NCI-H2107 treated with DMSO at 0.1 percent for 48 hours (cell line): ENCODE data around the gene DOCK1.

ENCODE experiments used
- DNase-seq: peaks from one replicate; lab custom pipeline; 2025; ENCODE audit not compliant: unreplicated experiment; lab: John Stamatoyannopoulos, UW

The DOCK1 gene

DNA sequence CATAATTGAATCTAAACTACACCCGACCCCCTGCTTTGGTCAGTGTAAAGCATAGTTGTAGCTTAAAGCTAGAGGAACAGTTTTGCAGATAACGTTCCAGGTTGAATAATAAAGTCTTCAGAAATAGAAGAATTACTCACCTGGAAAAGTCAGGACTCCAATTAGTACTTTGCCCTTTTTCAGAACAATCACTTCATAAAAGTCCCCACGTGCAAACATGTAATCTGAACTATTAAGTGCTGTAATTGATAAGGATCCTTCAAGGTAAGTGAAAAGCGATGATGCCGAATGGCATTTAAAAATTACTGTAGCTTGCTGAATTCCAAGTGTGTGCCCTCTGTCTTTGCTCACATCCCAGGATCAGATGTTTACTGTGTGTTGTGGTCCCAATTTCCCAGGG, 344.8 kb downstream of the DOCK1 start:
- no peak for DNase-seq

DNA sequence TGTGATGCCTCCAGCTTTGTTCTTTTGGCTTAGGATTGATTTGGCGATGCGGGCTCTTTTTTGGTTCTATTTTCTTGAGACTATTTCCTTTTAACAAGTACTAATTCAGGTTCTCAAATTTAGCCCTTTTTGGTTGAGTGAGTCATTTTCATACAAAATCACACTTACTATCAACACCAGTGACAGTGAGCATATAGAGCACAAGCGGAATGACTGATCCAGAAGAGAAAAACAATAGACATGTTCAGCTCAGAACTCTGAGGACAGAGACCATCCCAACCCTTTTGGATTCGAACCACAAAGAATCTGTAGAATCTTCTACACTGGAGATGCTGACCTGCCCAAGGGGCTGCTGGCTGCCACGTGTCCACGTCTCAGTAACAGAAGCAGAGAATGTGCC, 347.6 kb downstream of the DOCK1 start:
- DNase-seq: no peak

DNA sequence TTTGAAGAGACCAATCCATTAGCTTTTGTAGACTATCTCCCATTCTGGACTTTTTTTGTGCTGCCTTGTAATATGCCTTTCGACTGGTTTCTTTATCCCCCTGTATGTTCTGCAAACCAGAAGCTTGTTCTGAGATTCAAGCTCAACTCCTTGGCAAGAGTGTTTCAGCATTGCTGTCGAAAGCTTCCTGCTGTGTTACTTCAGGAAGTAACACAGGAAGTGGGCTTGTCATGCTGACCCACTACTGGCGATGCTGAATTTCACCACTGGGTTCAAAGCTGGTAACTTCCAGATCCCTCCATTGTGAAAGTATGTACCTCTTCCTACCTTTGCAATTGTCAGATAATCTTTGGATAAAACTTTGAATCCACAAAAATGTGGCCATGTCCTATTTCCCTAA, 349.0 kb downstream of the DOCK1 start:
- no peak for DNase-seq

DNA sequence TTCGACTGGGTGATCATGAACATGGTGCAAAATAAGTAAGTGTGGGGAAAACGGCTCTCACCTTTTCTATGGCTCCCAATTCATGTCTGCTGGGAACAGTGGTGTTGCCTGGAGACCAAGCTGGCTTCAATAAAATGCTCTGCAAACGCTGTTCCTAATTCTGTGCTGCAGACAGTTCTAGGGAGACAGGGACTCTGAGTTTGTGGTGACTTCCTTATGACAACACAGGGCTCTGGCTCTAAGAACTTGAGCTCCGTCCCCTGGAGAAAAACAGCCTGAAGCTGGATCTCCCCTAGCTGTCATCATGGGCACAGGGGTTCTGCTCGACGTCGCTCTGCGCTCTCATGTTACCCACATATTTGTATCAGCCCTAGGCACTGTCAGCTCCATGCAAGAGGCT, 352.2 kb downstream of the DOCK1 start:
- DNase-seq: no peak

DNA sequence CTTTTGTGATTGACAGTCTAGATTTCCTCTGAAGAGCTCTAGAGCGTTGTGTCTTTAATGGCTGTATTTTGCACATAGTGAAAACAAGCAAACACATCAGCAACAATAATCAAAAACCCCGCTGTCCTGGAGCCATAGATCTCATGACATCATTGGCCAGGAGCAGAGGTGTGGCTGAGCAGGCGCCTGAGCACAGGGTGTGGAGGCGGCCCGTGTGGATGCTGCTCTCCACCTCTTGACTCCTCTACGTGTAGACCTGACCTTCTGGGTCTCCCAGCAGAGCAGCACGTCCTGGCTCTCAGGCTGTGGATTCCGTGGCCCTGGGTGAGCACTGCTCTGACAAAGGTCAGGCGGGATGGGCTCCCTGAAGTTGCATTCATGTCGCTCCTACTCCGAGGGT, 354.1 kb downstream of the DOCK1 start:
- no peak for DNase-seq

DNA sequence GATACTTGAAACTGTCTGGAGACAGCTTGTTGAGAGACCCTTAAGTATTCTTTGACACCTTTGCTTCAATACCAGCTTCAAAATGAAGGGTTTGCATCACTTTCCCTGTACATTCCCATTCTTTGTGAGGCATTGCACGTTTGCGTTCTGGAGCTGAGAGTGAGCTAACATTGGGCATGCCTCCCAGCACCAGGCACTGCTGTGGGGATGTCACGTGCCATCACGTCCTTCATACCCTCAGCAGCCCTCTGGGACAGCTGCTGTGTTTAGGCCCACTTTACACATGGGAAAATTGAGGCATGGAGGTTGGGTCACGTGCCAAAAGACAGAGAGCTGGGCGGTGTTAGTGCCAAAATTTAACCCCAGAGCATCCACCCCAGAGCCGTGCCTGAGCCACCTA, 357.4 kb downstream of the DOCK1 start:
- no peak for DNase-seq

DNA sequence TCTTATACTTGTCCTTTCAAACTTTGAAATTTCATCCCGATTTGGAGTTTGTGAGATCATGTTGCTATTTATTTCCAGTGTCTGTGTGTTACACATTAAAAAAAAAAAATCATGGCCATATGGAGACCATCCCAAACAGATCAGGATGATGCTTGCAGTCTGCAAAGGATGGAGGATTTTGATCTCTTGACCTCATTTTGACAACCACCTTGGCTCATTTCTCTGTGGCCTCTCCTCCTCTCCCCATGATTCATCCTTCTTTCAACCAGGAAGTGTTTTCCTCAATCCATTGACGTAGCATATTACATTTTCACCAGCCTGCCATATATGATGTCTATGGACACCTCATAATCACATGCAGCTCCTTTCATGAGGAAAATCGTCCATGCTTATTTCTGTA, 360.1 kb downstream of the DOCK1 start:
- no peak for DNase-seq

DNA sequence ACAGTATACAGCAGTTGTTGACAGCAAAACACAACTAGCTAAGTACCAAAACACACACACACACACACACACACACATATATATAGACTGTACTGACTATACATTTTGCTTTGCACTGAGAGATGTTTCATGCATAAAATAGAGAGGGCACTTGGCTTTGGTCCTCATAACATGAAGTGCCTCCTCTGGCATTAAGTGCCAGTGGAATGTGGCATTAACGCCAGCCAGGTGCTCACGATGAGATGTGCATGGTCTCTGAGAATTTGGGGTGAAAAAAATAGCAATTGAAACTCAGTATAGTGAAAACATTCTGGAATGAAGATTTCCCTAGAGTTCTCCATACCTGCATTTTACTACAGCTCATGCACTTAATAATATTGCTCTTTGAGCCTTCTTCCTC, 361.2 kb downstream of the DOCK1 start:
- no peak for DNase-seq

DNA sequence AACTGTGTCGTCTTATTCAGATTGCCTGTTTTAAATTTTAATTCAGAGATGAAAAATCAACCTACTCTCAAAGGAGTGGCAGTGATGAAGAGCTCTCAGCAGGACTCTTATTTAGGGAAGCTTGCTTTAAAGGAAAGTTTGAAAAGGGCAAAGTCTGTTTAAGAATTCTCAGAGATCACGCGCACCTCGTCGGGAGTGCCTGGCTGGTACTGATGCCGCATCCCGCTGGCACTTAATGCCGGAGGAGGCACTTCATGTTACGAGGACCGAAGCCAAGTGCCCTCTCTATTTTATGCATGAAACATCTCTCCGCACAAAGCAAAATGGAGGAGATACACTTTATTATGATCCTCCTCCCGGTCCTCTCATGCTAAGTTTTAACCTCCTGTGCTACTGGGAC, 362.2 kb downstream of the DOCK1 start:
- no peak for DNase-seq

DNA sequence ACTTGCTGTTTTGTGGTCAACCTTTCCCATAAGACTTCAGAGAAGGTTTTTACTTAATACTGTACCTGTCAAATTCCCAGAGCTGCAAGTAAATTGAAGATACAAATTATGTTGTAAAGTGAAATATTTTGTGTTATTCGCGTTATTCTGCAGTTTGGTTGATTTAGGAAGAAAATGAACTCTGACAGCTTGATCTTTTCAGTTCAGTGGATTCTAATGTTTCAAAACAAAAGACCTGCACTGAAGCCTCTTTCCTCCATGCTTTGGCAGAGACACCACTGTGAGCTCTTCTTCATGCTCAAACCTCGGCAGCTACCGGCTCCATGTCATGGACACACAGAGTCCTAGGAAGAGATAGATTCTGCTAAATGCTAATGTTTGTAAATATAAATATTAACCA, 366.8 kb downstream of the DOCK1 start:
- DNase-seq: no peak

DNA sequence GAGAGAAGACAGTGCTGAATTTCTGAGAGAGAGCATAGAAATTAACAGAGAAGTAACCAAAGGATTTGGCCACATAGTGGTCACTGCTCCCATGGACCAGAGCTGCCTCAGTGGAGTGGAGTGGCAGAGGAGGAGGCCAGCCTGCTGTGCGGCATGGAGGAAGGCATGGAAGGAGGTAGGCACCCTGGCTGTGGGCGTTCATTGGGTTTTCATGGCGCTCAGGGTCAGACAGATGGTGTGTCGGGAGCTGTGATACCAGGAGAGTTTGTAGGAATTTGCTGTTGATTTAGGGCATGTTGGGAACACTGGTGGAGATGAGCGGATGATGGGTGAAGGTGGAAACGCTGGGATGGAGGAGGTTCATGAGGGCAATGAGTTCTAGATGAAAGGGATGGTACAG, 370.0 kb downstream of the DOCK1 start:
- no peak for DNase-seq

DNA sequence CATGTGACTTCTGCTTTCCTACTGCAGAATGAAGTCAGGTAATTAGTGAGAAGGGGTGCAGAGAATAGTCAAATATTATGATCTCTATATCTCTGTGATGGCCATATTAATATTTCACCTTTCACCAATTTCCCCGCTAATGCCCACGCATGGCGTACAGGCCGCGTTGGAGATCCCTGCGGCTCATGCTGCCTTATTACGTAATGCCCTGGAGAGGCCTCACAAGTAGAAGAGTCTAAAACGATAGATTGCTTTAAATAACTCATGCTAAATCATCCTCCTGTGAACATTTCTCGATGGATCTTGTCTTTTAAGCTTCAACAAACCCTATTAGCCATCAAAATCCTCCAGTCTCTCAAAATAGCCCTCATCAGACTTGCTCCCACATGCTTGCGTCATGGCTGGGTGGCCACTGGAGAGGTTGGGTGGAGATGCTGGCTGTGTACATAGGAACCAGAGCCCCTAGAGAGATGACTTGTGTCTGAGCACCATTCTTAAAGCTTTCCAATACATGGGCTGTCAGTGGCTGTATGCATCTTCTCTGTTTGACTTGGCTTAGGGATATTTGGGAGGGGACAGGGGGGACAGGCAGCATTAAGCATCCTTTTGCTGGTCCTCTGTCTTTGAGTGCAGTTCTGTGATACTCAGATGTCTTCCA, 370.7 kb downstream of the DOCK1 start:
- DNase-seq: no peak

DNA sequence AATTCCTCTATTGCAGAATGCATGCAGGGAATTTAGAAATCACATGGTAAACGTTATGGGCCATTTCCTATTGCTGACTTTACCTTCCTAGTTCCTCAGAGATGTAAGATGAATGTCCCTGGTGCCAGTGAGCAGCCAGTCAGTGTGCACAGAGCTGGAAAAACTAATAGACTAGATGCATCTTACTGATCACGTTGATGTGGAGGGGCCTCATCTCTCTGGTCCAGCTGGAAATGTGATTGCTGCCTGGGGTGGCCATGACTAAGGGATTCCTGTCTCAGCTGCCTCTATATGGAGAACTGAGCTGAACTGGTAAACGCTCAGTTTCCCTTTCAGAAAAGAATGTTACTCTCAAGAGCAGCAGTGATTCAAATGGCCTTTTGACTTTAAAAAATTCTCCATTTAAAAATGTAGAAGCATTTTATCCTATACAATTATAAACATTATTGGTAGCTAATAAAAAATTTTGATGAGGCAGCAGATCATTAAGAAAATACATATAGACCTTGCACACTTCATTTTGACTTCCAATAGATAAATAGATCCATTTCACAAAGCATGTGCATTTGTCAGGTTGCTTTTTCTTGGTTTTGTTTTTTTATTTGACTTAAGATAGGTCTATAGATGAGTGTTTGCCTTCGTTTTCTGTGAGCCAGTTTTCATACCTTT, 371.7 kb downstream of the DOCK1 start:
- no peak for DNase-seq

DNA sequence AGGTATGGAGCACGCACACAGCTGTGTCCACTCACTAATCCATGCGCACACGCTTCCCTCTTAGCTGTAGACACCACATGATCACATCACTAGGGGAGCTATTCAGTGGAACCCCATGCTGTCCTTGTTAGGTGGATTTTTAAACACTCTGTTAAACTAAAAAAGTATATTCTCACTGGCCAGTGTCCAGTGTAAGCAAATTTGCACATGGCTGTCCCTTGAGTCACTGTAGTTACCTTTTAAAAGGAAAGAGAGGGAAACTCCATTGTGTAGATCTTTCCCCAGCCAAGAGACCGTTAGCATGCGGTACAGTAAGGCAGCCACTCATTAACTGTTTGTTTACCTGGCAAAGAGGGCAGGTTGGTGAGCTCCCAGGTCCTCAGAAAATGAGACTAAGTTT, 372.8 kb downstream of the DOCK1 start:
- no peak for DNase-seq

DNA sequence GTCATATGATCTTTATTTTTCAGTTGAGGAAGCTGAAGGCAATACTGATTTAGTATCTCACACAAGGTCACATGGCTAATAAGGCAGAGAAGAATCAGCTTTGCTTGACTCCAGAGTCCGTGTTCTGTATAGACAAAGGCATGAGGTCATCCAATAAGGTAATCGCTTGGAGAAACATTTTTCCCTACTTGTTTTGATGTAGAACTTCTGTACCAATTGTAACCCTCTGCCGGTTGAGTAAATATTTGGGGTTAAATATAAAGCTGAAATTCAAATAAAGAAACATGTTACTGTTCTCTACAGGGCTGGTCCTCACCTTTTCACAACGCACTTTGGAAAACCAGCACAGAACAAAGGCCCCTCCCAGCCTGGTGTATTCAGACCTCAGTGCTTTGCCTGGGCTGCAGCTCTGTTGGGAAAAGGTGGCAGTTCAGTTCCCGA, 374.1 kb downstream of the DOCK1 start:
- DNase-seq: no peak

DNA sequence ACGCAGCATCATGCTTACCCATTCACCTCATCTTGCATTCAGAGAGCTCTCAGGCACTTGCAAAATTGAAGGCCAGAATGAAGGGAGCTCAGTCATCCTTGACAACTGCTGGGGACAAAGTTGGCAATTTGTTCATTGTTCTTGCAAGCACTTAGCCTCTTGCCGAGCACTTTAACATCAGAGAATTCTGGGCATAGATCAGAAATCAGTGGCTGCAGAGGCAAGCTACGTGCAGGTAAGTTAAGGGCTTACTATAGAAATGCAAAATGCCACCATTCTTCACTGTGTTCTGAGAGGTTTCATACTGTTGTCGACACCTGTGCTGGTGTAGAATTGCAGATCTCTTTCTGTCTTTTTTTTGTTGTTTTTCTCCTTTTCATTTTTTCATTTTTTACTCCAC, 375.2 kb downstream of the DOCK1 start:
- no peak for DNase-seq

DNA sequence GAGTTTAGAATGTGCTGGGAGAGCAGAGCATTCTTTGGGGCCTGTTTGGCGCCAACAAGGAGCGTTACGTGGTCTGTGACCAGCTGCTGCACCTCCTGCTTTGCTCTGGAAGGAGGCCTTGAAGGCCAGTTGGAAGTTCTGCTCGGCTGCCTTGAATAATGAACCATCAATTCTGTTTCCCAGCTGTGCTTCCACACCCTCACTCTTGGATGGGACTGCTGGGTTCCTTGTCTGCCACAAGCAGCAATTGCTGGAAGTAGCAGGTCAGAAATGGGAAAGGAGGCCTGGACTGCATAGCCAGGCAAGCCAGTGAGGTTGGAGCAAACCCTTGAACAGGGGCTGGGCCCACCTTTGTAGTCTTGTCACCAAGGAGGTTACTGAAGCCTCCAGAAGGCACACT, 377.8 kb downstream of the DOCK1 start:
- no peak for DNase-seq

DNA sequence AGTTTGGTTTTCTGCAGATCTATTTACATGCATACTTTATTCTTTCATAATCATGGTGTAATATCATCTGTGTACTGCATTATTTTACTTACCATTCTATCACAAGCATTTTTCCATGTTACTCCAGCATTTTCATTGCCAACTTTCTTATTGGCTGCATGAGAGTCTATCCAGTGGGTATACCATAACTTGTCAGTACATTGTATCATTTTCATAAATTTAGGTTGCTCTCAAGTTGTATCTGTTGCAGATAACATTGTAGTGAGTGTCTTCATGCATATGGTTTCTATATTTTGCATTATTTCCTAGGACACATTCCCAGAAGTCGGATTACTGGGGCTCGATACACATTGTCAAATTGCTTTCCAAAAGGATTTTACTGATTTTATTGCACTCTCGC, 378.3 kb downstream of the DOCK1 start:
- DNase-seq: no peak

DNA sequence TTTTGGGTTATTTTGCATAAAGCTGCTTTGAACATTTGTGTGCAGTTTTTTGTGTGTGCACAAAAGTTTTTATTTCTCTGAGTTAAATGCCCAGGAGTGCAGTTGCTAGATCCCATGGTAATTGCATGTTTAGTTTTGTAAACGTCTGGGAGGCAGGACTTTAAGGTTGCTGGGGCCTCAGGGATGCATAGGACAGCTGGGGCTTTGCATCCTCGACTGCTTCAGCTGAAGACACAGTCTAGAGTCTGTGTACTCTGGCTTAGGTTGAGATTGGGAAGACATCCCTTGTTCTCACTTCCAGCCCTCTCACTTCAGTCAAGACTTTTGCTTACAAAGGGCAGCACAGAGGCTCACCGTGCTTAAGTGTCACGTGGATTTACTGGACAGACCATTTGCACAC, 385.6 kb downstream of the DOCK1 start:
- DNase-seq: no peak

DNA sequence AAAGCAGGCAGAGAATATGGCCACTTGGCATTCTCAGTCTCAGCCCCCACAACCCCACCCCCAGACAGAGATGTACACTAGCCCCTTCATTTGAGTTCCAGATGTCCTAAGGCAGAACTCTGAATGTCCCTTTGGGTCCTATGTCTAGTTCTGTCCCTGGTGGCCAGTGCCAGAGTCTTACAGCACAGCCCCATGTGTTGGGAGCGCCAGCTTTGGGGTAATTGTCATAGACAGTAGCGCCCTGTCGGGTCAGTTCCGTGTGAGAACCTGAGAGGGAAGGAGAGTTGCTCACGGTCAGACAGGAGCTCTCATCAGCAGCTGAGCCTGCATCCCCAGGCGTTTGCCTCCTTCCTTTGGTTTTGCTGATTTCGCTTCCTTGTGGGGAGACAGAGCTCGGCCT, 386.1 kb downstream of the DOCK1 start:
- no peak for DNase-seq

DNA sequence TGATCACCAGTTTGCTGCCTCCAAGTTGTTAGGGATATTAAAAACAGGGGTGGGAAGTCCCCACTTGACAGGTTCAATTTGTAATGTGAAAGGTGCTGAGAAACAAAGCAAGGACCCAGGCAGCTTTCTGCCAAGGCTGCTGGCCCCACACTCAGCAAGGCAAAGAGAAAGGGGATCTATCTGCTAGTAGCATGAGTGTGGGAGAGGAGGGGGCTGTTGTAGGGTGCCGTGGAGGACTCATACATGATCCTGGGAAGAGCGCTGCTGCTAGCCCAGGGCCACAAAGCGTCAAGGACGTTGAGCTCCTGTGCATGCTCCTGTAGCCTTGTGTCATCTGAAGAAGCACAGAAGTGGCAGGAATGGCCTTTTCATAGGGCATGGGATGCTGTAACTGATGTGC, 387.7 kb downstream of the DOCK1 start:
- DNase-seq: no peak

DNA sequence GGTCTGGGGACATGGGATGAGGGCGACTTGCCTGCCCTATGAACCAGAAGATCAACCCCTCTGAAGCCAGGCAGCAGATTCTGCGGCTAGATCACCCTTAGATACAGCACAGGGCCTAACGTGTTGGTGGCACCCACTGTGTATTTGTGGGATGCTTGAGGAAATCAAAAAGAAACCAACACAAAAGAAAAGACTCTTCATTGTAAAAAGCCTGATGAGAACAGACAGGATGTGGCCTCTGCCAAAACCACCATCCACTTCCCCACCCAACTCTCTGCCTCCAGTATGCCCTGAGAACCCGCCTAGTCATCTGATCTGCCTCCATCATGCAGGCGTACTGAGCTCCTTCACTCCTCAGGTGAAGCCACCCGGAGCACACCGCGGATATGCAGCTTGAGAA, 388.4 kb downstream of the DOCK1 start:
- no peak for DNase-seq

DNA sequence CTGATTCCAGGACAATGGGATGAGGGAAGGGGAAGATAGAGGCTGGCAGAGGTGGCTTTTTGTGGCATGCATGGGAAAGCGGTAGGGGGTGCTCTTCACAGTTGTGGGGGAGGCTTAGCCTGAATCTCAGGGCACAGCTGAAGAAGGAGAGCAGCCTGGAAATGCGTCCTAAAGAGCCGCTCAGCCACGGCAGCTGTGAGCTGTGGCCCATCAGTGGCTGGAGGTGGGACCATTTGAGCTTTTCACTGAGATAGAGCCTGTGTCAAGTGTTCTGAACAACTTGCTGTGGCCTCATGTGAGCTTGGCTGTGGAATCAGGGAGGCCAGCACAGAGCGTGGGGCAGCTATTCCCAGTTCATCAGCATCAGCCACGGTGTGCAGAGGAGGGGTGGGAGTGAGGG, 391.5 kb downstream of the DOCK1 start:
- no peak for DNase-seq
